Measurements from ENCODE around the gene GLB1L.

GRCh38 chr2:219205165-219205538 lies 40.1 kb downstream of the GLB1L start:
- TF ChIP-seq POLR2A (IDR thresholded peaks at IDR 0.05) (no peak), CTCF (IDR thresholded peaks at IDR 0.05) (no peak)

Data from testis (tissue), 2 donors.